ENCODE data around the gene CBX8.

GRCh38 chr17:79786930-79787643, 9.8 kb downstream of the CBX8 start:
- no peak for TF ChIP-seq POLR2A (IDR thresholded peaks at IDR 0.05)
- TF ChIP-seq POLR2AphosphoS5 (IDR thresholded peaks at IDR 0.05): no peak

All from sigmoid colon (tissue), 4 donors.